Measurements from ENCODE around the gene NCKAP5.

DNA sequence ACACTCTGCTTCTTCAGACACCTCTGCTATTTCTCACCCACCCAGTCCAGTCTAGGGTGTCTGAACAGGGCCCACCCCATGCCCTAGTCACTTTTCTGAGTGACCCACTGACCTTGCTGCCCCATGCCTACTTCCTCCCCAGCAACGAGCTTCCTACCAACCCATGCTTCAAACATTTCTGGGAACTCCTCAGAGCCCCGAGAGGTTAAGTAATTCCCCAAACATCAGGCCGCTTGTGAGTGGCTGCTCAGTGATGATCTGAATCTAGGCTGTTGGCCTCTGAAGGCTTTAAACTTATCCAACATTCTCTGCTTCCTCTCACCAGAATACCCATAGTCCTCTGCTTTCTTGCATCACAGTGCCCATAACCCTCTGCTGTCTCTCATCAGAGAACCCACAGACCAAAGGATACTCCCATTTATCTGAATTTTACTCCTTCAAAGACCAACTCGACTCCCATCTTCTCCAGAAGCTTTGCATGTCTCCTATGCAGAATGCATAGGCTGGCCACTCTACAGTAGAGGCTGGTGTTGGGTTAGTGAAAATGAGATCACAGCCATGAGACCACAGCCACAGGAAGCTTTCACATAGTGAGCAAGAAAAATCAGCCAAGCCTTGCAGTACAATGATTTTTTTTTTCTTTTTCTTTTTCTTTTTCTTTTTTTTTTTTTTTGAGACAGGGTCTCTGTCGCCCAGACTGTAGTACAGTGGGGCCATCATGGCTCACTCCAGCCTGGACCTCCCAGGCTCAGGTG, 588.7 kb downstream of the NCKAP5 start:
- TF ChIP-seq ELF4 (IDR thresholded peaks at IDR 0.05) (no peak), L3MBTL2 (conservative IDR thresholded peaks at IDR 0.05) (no peak), TARDBP (IDR thresholded peaks at IDR 0.05) (no peak), ZNF384 (IDR thresholded peaks at IDR 0.05) (no peak), NFRKB (IDR thresholded peaks at IDR 0.05) (no peak), SP1 (IDR thresholded peaks at IDR 0.05) (no peak), FOXK2 (IDR thresholded peaks at IDR 0.05) (no peak), FOXM1 (IDR thresholded peaks at IDR 0.05; ENCODE audit: borderline replicate concordance) (no peak), LEF1 (IDR thresholded peaks at IDR 0.05; ENCODE audit: borderline replicate concordance) (no peak)
- TF ChIP-seq, protein P1, sequence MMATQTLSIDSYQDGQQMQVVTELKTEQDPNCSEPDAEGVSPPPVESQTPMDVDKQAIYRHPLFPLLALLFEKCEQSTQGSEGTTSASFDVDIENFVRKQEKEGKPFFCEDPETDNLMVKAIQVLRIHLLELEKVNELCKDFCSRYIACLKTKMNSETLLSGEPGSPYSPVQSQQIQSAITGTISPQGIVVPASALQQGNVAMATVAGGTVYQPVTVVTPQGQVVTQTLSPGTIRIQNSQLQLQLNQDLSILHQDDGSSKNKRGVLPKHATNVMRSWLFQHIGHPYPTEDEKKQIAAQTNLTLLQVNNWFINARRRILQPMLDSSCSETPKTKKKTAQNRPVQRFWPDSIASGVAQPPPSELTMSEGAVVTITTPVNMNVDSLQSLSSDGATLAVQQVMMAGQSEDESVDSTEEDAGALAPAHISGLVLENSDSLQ (IDR thresholded peaks at IDR 0.05), result no peak

All from HEK293T (cell line).